Measurements from ENCODE around the gene KDM1A. TPM values are rescaled to one million over a fixed set of nuclear protein-coding genes. Genes with fewer than 3 reads are reported as not detected.

The KDM1A gene
- total RNA-seq, 1 donor from 2014 or later = 164 TPM

- no peak for DNase-seq (ENCODE audit: low spot score in 2 of 2, unreplicated experiment in 2 of 2)
Measured at GRCh38 chr1:23037081-23037740, 17.9 kb downstream of the KDM1A start.

GRCh38 chr1:23039308-23039826, 20.1 kb downstream of the KDM1A start:
- Mint-ChIP-seq H3K4me1 (peaks cover 24% of the 10 kb centered on the region), H3K4me3 (no peak overlapping the region), H3K27ac (peak overlapping the region; percentile 22), H3K27me3 (ENCODE audit: low read depth) (no peaks in the 10 kb centered on the region), H3K9me3 (no peaks in the 10 kb centered on the region), H3K36me3 (peaks cover 6% of the 10 kb centered on the region)
- DNase-seq (ENCODE audit: low spot score in 2 of 2, unreplicated experiment in 2 of 2) = no peak
- no peak for TF ChIP-seq CTCF (IDR thresholded peaks at IDR 0.05; ENCODE audit: unreplicated experiment)

More at GRCh38 chr1:23037081-23037740, 17.9 kb downstream of the KDM1A start:
- Mint-ChIP-seq H3K27ac (no peak overlapping the region), H3K36me3 (peaks cover 6% of the 10 kb centered on the region), H3K4me3 (no peak overlapping the region), H3K27me3 (ENCODE audit: low read depth) (no peaks in the 10 kb centered on the region), H3K4me1 (peaks cover 15% of the 10 kb centered on the region), H3K9me3 (no peaks in the 10 kb centered on the region)
- TF ChIP-seq CTCF (IDR thresholded peaks at IDR 0.05; ENCODE audit: unreplicated experiment) = no peak

GRCh38 chr1:23040509-23040908, 21.2 kb downstream of the KDM1A start:
- peaks cover 7% of the 10 kb centered on the region for H3K36me3 Mint-ChIP-seq
- no peak overlapping the region for H3K4me3 Mint-ChIP-seq
- H3K27ac Mint-ChIP-seq = peak overlapping the region; percentile 54
- H3K4me1 Mint-ChIP-seq = peaks cover 33% of the 10 kb centered on the region
- TF ChIP-seq CTCF (IDR thresholded peaks at IDR 0.05; ENCODE audit: unreplicated experiment) = no peak
- no peak for DNase-seq (ENCODE audit: low spot score in 2 of 2, unreplicated experiment in 2 of 2)
- H3K27me3 Mint-ChIP-seq (ENCODE audit: low read depth) = no peaks in the 10 kb centered on the region
- no peaks in the 10 kb centered on the region for H3K9me3 Mint-ChIP-seq

GRCh38 chr1:23044035-23044434, 24.8 kb downstream of the KDM1A start:
- Mint-ChIP-seq H3K27me3 (ENCODE audit: low read depth) (no peaks in the 10 kb centered on the region), H3K36me3 (peaks cover 8% of the 10 kb centered on the region), H3K4me3 (no peak overlapping the region), H3K27ac (peak overlapping the region; percentile 39), H3K9me3 (no peaks in the 10 kb centered on the region), H3K4me1 (peaks cover 33% of the 10 kb centered on the region)
- no peak for TF ChIP-seq CTCF (IDR thresholded peaks at IDR 0.05; ENCODE audit: unreplicated experiment)
- no peak for DNase-seq (ENCODE audit: low spot score in 2 of 2, unreplicated experiment in 2 of 2)

GRCh38 chr1:23050201-23050600, 30.9 kb downstream of the KDM1A start:
- Mint-ChIP-seq H3K27me3 (ENCODE audit: low read depth) (no peaks in the 10 kb centered on the region), H3K9me3 (no peaks in the 10 kb centered on the region), H3K4me3 (no peak overlapping the region), H3K36me3 (peaks cover 20% of the 10 kb centered on the region), H3K4me1 (peaks cover 23% of the 10 kb centered on the region), H3K27ac (peak overlapping the region; percentile 87)
- no peak for TF ChIP-seq CTCF (IDR thresholded peaks at IDR 0.05; ENCODE audit: unreplicated experiment)
- DNase-seq (ENCODE audit: low spot score in 2 of 2, unreplicated experiment in 2 of 2) = no peak
